Skeletal muscle satellite cell (primary cell): ENCODE data around the gene SPRTN.

ENCODE experiments used
- H3K27me3 ChIP-seq: 2 replicates; pipeline ENCODE4 v1.7.0; 2013; ENCODE audit warnings: low read length; ENCODE audit not compliant: control insufficient read depth, insufficient read depth
- H3K36me3 ChIP-seq: 2 replicates; pipeline ENCODE4 v1.7.0; 2013; ENCODE audit warnings: mild to moderate bottlenecking, control low read depth, low read length; ENCODE audit not compliant: insufficient read depth
- H3K4me1 ChIP-seq: 2 replicates; pipeline ENCODE4 v1.7.0; 2013; ENCODE audit warnings: low read length; ENCODE audit not compliant: control insufficient read depth, insufficient read depth
- H3K4me2 ChIP-seq: 2 replicates; pipeline ENCODE4 v1.7.0; 2013; ENCODE audit warnings: mild to moderate bottlenecking, low read length
- H3K4me3 ChIP-seq: 2 replicates; pipeline ENCODE4 v1.7.0; 2013; ENCODE audit warnings: low read length
- H3K9ac ChIP-seq: 2 replicates; pipeline ENCODE4 v1.7.0; 2013; ENCODE audit warnings: mild to moderate bottlenecking, low read depth, low read length, moderate library complexity
- H3K9me3 ChIP-seq: replicated peaks from 2 replicates; pipeline ENCODE4 v1.7.0; 2013; ENCODE audit warnings: mild to moderate bottlenecking, control low read depth, low read length

SPRTN gene

GRCh38 chr1:231397886-231398671, 60.0 kb downstream of the SPRTN start:
- Histone ChIP-seq H3K9ac (no peak overlapping the region), H3K9me3 (no peaks in the 10 kb centered on the region), H3K36me3 (no peaks in the 10 kb centered on the region), H3K4me1 (peaks cover 20% of the 10 kb centered on the region), H3K27me3 (no peaks in the 10 kb centered on the region), H3K4me2 (no peak overlapping the region), H3K4me3 (no peak overlapping the region)

- H3K9ac ChIP-seq: no peak overlapping the region
- no peaks in the 10 kb centered on the region for H3K27me3 ChIP-seq
- no peak overlapping the region for H3K4me3 ChIP-seq
- peaks cover 14% of the 10 kb centered on the region for H3K4me1 ChIP-seq
- no peak overlapping the region for H3K4me2 ChIP-seq
- no peaks in the 10 kb centered on the region for H3K9me3 ChIP-seq
- H3K36me3 ChIP-seq: no peaks in the 10 kb centered on the region
Measured at GRCh38 chr1:231401478-231401877, 63.4 kb downstream of the SPRTN start.

DNA sequence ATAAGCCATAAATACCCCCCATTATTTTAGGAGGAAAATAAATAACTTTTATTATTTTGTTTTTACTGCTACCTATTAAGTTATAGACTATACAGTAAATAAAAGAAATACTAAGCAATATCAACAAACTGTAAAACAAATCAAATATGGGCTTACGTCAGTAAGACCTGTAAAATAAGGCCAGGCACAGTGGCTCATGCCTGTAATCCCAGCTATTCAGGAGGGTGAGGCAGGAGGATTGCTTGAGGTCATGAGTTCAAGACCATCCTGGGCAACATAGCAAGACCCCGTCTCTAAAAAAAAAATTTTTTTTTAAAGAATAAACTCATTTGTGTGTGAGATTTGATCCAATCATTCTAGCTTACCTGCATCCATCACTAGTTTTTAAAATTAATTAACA, 66.2 kb downstream of the SPRTN start:
- no peaks in the 10 kb centered on the region for H3K27me3 ChIP-seq
- H3K9ac ChIP-seq: no peak overlapping the region
- H3K4me2 ChIP-seq: no peak overlapping the region
- H3K9me3 ChIP-seq: no peaks in the 10 kb centered on the region
- peaks cover 30% of the 10 kb centered on the region for H3K4me1 ChIP-seq
- no peaks in the 10 kb centered on the region for H3K36me3 ChIP-seq
- H3K4me3 ChIP-seq: no peak overlapping the region
